Measurements from ENCODE around the gene ITPR2. TPM values are rescaled to one million over a fixed set of nuclear protein-coding genes. Genes with fewer than 3 reads are reported as not detected.
"Not testable (repeated sequence)": the region's sequence is repeated elsewhere in the genome, so short reads cannot be mapped to it uniquely, and the experiment has no call there.

The ITPR2 gene
- total and polyA plus RNA-seq, 12 donors, result 5.1 to 144 (median 66.4) TPM

GRCh38 chr12:26782372-26783130 lies 50.4 kb downstream of the ITPR2 start:
- no peak overlapping the region for H3K4me3 ChIP-seq
- DNase-seq, result no peak
- TF ChIP-seq CTCF (IDR thresholded peaks at IDR 0.05) (no peak), POLR2A (IDR thresholded peaks at IDR 0.05) (no peak)
- no peaks in the 10 kb centered on the region for H3K36me3 ChIP-seq (replicated peaks in 1 of 2)
- H3K27me3 ChIP-seq, result no peaks in the 10 kb centered on the region
- peaks cover 7 to 21% of the 10 kb centered on the region in 2 donors for H3K4me1 ChIP-seq (replicated peaks in 1 of 2)
- H3K27ac ChIP-seq, result no peak overlapping the region
- intact Hi-C loops (cut with DNase I), result no loop called here
- H3K9me3 ChIP-seq (replicated peaks in 1 of 3), result peaks cover 0 to 1% (median 0%) of the 10 kb centered on the region in 3 donors
- WGBS, 4 donors, result 82 to 96% (median 95%) methylated on average over 3 of the region's 3 CpGs

- intact Hi-C loops (cut with DNase I); H3K4me1 ChIP-seq (replicated peaks in 1 of 2); DNase-seq; H3K36me3 ChIP-seq (replicated peaks in 1 of 2); H3K27me3 ChIP-seq; H3K4me3 ChIP-seq; H3K9me3 ChIP-seq (replicated peaks in 1 of 3); H3K27ac ChIP-seq: not testable (repeated sequence)
- WGBS, 4 donors, result 92 to 100% (median 94%) methylated on average over 1 to 2 of the region's 2 CpGs
These were observed 52.3 kb downstream of the ITPR2 start for GRCh38 chr12:26780656-26781055.

- not testable (repeated sequence) for H3K27me3 ChIP-seq; H3K36me3 ChIP-seq (replicated peaks in 1 of 2)
These were observed 54.7 kb downstream of the ITPR2 start for GRCh38 chr12:26778173-26778775.

GRCh38 chr12:26777236-26777635 lies 55.8 kb downstream of the ITPR2 start:
- Histone ChIP-seq H3K4me1 (replicated peaks in 1 of 2) (peaks cover 0 to 15% of the 10 kb centered on the region in 2 donors), H3K27me3 (no peaks in the 10 kb centered on the region), H3K9me3 (replicated peaks in 1 of 3) (peaks cover 0 to 7% (median 0%) of the 10 kb centered on the region in 3 donors), H3K36me3 (replicated peaks in 1 of 2) (no peaks in the 10 kb centered on the region), H3K4me3 (no peak overlapping the region), H3K27ac (no peak overlapping the region)
- no peak for TF ChIP-seq CTCF (IDR thresholded peaks at IDR 0.05)
- no peak for TF ChIP-seq POLR2A (IDR thresholded peaks at IDR 0.05)
- intact Hi-C loops (cut with DNase I), result no loop called here
- DNase-seq, result no peak
- 79 to 97% (median 83%) methylated on average over 3 of the region's 3 CpGs for WGBS, 4 donors

More at GRCh38 chr12:26778173-26778775, 54.7 kb downstream of the ITPR2 start:
- WGBS, 4 donors, result 92 to 98% (median 96%) methylated on average over 5 of the region's 5 CpGs
- H3K27ac ChIP-seq; intact Hi-C loops (cut with DNase I); DNase-seq; H3K4me3 ChIP-seq; H3K9me3 ChIP-seq (replicated peaks in 1 of 3): not testable (repeated sequence)
- peaks cover 0 to 18% of the 10 kb centered on the region in 2 donors for H3K4me1 ChIP-seq (replicated peaks in 1 of 2)

GRCh38 chr12:26775991-26776390 lies 57.0 kb downstream of the ITPR2 start:
- intact Hi-C loops (cut with DNase I); DNase-seq: not testable (repeated sequence)
- WGBS, 4 donors, result 82 to 98% (median 89%) methylated on average over 3 of the region's 3 CpGs

More at GRCh38 chr12:26775991-26776390, 57.0 kb downstream of the ITPR2 start:
- not testable (repeated sequence) for H3K36me3 ChIP-seq (replicated peaks in 1 of 2); H3K27me3 ChIP-seq; H3K9me3 ChIP-seq (replicated peaks in 1 of 3); H3K27ac ChIP-seq; H3K4me3 ChIP-seq
- H3K4me1 ChIP-seq (replicated peaks in 1 of 2), result peaks cover 0 to 15% of the 10 kb centered on the region in 2 donors

All from adrenal gland (tissue), 12 donors.